Measurements from ENCODE around the gene COL26A1. TPM values are rescaled to one million over a fixed set of nuclear protein-coding genes. Genes with fewer than 3 reads are reported as not detected.

COL26A1 gene
- total RNA-seq, 1 experiment from 2014 or later, result 42.6 TPM

- no peak overlapping the region for H3T11ph ChIP-seq (ENCODE audit: low read length)
- no peak overlapping the region for H2AFZ ChIP-seq (ENCODE audit: low read length)
- H4K20me1 ChIP-seq (ENCODE audit: control insufficient read depth, insufficient read depth, insufficient read length), result no peaks in the 10 kb centered on the region
- no peak overlapping the region for H4K8ac ChIP-seq (replicated peaks; ENCODE audit: insufficient read length, low read depth, low read length)
- H3K56ac ChIP-seq (ENCODE audit: insufficient read length, low read depth, low read length), result no peak overlapping the region
- Mint-ChIP-seq H3K4me1 (peaks cover 21 to 34% of the 10 kb centered on the region in 2 experiments), H3K9me3 (no peaks in the 10 kb centered on the region; a peak in 1 of 5 replicates), H3K27me3 (ENCODE audit: low read depth) (no peaks in the 10 kb centered on the region), H3K4me3 (peak overlapping the region in 1 of 2 experiments; percentile 25; a peak in 3 of 5 replicates), H3K36me3 (ENCODE audit: insufficient read depth in 1 of 3, low read depth in 3 of 3) (peaks cover 0 to 10% (median 2%) of the 10 kb centered on the region in 3 experiments; a peak in 4 of 7 replicates), H3K27ac (peak overlapping the region; percentile 80 to 96 (median 92))
- H2BK120ac ChIP-seq (ENCODE audit: low read depth, low read length, poor library complexity, severe bottlenecking), result no peak overlapping the region
- no peak overlapping the region for H2BK12ac ChIP-seq (ENCODE audit: insufficient read length, low read depth, low read length)
- H4K5ac ChIP-seq (ENCODE audit: insufficient read length, low read depth, low read length), result no peak overlapping the region
- no peak overlapping the region for H3K27ac ChIP-seq (ENCODE audit: insufficient read length, low read depth, low read length)
- H3K79me2 ChIP-seq (ENCODE audit: insufficient read depth, low read length), result no peaks in the 10 kb centered on the region; the same call in 1 of the 2 replicates
- H3K79me1 ChIP-seq (ENCODE audit: insufficient read depth, low read depth, low read length, poor library complexity, severe bottlenecking), result no peaks in the 10 kb centered on the region
- no peak overlapping the region for H4K91ac ChIP-seq (ENCODE audit: insufficient read length, low read depth, low read length)
- H3K4ac ChIP-seq (ENCODE audit: low read depth, low read length), result no peak overlapping the region
- no peaks in the 10 kb centered on the region for H3K9me3 ChIP-seq (ENCODE audit: control insufficient read depth, low read depth, low read length)
- no peak for DNase-seq
- no peak overlapping the region; the same call in 1 of the 2 replicates for H3K14ac ChIP-seq (ENCODE audit: insufficient read depth, low read length)
- no peak for TF ChIP-seq CTCF (conservative IDR thresholded peaks at IDR 0.05)
- H2AK5ac ChIP-seq (ENCODE audit: insufficient read length, low read length), result no peak overlapping the region
- H3K27me3 ChIP-seq (ENCODE audit: insufficient read depth, low read length), result no peaks in the 10 kb centered on the region
- H3K18ac ChIP-seq (ENCODE audit: insufficient read length, low read depth, low read length), result no peak overlapping the region
- no peak overlapping the region for H3K23ac ChIP-seq (ENCODE audit: insufficient read length, low read depth, low read length)
- no peak overlapping the region for H2BK5ac ChIP-seq (ENCODE audit: insufficient read length, low read length)
- no peak overlapping the region for H2BK15ac ChIP-seq (ENCODE audit: low read depth, low read length)
- no peak overlapping the region for H2BK20ac ChIP-seq (ENCODE audit: low read depth, low read length, poor library complexity, severe bottlenecking)
- no peaks in the 10 kb centered on the region; the same call in 1 of the 2 replicates for H3K4me1 ChIP-seq (ENCODE audit: insufficient read depth, low read length)
- no peak overlapping the region for H3K4me2 ChIP-seq (ENCODE audit: insufficient read depth, insufficient read length, low read length)
- no peaks in the 10 kb centered on the region for H3K23me2 ChIP-seq (ENCODE audit: insufficient read length, low read depth, low read length, poor library complexity, severe bottlenecking)
- WGBS (ENCODE audit: extremely low coverage, insufficient read length, low lambda C conversion rate), result no CpG with 5 or more reads among the region's 6 CpGs
- H3K9ac ChIP-seq (ENCODE audit: extremely low read depth, insufficient read length, low read length), result no peak overlapping the region
These were observed 29.3 kb downstream of the COL26A1 start for GRCh38 chr7:101391991-101392390.
